ENCODE measurements around the gene ATP5F1D. TPM values are rescaled to one million over a fixed set of nuclear protein-coding genes. Genes with fewer than 3 reads are reported as not detected.

The ATP5F1D gene
- total RNA-seq, 1 donor from 2014 or later = 15.7 TPM

DNA sequence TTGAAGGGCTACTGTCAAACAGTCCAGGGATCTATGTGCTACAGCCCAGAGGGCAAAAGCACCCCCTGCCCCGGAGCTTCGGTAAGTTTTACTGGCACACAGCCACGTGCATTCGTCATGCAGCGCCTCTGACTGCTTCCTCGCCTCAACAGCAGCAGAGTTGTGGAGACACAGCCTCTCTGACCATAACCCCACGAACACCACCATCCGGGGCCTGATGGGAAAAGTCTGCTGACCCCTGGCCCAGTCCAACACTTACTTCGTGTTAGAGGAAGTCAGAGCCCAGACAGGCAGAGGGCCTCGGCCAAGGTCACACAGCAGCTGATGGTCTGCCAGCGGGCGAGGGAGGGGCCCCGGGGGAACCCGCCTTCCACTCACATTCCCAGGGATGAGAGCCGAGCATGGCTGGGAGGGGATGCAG, 8.9 kb upstream of the ATP5F1D start:
- peak; percentile 76 to 83 for DNase-seq (ENCODE audit: low read depth in 2 of 2)

DNA sequence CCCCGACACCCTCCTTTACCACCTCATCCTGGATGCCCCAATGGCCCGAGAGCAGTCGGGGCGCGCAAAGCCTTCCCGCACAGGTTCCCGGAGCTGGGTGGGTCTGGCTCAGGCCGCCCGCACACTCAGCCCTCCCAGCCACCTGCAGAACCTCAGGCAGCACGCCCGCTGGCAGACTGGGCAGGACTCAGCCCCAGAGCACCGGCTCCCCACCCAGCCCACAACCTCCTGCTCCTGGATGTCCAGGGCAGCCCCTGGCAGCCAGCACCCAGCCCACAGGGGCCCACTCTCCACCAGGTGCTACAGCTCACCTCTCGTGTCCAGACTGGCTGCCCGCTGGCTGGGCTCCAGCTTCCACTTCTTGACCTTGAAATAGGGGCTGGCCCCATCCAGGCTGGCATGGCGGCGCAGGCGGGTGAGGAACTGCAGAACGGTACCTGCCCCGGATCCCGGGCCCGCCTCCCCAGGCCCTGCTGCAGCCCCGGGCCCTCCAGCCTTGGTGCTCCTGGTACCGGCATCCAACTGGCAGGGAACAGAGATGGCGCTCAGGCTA, 8.4 kb upstream of the ATP5F1D start:
- DNase-seq (ENCODE audit: low read depth in 2 of 2) = no peak

DNA sequence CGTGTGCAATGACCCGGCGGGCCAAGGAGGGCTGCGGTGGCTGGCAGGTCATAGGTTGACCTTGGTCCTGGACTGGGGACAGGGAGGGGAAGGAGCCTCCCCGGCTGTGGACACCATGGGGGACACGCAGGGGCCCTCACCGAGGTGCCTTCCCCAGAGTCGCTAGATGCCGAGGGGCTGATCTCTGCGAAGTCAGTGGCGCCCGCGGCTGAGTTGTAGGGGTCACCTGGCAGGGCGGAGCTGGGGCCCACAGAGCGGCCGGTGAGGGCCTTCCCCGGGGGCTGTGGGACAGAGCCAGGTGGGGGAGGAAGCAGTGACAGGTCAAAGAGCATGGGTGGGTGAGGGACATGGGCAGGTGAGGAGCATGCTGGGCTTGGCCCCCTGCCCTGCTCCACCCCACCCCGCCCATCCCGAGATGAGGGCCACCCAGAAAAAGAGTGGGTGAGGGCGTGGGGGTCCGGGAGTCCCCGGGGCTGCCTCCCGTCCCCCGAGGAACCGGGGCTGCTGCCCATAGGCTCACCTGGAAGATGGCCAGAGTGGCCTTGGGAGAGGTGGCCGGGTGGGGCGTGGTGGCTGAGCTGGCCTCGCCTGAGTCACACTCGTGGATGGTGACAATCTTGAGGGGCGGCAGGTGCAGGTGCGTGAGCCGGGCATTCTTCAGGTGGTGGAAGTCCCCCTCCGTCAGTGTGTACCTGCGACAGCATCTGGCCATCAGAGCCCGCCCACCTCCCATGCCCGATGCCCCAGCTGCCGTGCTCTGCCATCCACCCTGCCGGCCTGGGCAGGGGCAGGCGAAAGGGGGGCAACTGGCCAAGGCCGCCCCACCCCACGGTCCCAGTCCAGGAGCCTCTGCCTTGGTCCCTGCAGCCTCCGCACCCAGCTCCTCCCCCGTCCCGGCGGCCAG, 7.2 kb upstream of the ATP5F1D start:
- no peak for DNase-seq (ENCODE audit: low read depth in 2 of 2)

DNA sequence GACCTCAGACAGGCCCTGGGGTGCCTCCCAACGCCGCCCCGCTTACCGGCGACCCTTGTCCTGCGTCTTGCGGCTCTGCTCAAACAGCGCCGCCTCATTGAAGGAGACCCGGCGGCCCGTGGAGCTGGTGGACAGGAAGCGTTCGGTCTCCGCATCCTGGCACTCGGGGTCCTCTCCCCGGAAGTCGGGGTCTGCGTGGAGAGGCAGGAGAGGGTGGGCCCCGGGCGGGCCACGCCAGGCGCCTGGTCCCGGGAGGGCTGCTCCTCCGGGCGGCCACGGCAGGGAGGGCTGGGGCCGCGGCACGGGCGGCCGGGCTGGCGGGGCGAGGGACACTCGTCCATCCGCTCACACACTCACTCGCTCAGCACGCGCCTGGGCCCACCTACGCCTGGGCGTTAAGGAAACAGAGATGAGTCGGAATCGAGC, 6.6 kb upstream of the ATP5F1D start:
- DNase-seq (ENCODE audit: low read depth in 2 of 2) = no peak

DNA sequence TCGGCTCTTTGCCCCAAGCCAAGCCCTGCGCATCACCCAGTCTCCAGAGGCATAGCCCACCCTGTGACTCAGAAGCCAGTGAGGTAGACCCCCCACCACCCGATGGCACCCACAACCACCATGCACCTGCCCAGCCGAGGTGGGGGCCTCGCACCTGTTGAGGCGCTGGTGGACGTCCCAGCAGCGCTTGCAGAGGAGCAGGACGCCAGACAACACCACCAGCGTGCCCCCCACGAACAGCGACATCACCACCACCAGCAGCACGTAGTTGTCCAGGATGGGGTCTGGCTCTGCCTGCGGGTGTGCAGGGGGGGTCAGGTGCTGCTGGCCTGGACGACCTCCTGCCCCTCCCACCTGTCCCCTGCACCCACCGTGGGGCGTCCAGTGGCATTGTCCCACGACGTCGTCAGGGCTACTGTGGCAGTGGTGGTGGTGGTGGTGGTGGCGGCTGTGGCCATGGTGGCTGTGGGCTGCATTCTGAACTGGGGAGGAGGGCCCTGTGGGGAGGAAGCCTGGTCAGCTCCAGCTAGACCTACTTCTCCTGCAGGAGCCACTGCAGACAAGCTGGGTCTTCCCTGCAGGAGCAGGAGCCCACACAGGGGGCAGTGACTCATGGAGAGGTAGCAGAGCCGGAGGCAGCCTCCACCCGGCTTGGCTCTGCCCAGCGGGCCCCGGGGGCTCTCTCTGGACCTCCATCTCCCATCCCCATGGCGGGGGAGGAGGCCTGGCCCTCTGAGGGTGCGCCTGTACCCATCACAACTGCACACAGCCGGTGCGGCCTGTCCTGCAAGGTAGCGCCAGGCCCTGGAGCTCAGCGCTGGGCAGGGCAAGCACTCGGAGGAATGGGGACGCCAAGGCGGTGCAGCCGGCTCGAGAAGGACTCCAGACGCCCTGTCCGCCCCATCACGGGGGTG, 5.7 kb upstream of the ATP5F1D start:
- DNase-seq (ENCODE audit: low read depth in 2 of 2) = no peak

DNA sequence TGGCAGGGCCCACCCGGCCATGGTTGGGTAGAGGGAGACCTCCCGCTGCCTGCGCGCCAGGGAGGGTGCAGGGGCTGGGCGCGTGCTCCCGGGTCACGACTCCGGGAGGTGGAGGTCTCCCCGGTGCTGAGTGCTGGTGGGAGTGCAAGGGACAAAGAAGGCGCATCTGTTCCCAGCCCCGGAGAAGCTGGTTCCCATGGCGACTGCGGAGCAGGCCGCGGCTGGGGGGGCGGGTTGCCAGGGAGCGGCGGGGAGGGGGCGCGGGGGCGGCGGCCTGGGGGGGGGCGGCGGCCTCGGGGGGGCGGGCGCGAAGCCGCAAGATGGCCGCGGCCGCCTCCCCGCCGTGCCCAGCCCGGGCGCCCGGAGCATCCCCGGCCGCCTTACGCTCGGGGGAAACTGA, 5.0 kb upstream of the ATP5F1D start:
- DNase-seq (ENCODE audit: low read depth in 2 of 2) = no peak

DNA sequence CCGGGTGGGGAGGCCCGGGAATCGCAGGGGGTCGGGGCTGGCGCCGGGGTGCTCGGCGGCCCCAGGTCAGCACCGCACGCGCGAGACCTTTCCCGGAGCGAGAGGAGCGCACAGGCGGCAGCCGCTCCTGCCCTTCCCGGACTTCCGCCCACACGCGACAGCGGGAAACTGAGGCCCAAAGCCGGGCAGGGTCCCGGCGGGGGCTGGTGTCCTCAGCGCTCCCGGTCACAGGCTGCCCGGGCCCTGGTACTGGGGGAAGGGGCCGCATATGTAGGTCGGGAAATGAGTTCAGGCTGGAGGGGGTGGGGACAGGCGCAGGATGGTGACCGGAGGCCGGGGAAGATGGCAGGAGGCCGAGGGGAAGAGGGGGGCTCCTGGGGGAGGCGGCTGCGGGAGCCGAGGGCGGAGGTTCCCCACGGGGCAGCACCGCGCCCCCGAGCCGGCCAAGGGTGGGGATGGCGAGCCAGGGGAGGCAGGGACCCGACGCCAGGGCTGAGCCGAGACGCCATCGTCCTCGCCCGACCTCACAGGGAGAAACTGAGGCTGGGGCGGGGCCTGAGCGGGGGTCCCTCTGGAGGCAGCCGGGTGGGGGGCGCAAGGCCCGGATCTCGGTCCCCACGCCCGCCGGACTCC, 4.4 kb upstream of the ATP5F1D start:
- peak; percentile 35 to 64 for DNase-seq (ENCODE audit: low read depth in 2 of 2)

DNA sequence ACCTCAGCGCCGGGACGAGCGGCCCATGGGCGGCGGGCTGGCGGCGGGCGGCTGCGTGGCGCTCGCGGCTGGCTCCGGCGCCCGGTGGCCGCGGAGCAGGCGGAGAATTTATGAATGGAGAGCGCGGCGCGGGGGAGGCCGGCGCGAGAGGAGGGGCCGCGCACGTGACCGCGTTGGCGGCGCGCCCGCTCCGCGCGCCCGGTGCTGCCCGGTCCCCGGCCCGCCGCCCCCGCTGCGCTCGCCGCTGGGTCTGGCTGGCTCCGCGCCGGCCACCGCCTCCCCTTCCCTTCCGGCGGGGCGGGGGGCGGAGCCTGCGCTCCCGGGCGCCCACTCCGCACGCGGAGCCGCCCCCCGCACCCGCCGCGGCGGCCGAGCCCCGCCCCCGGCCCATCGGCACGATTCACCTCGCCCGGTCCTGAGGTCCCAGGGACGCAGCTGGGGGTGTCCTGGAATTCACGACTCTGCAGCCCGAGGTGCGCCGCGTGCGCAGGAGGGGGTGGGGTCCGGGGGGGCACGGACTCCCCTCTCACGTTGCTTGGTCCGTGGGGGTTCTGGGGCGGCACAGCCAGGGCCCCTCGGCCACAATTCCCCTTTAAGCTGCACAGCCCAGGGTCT, 3.7 kb upstream of the ATP5F1D start, which contains the start of gene CBARP:
Gene CBARP, minus strand, starts transcription at position 252 of the 615 bp plus-strand sequence. CDS start 1,905 bp downstream, outside the sequence.
- peak in 1 of 2 donors; percentile 43 for DNase-seq (ENCODE audit: low read depth in 2 of 2)

DNA sequence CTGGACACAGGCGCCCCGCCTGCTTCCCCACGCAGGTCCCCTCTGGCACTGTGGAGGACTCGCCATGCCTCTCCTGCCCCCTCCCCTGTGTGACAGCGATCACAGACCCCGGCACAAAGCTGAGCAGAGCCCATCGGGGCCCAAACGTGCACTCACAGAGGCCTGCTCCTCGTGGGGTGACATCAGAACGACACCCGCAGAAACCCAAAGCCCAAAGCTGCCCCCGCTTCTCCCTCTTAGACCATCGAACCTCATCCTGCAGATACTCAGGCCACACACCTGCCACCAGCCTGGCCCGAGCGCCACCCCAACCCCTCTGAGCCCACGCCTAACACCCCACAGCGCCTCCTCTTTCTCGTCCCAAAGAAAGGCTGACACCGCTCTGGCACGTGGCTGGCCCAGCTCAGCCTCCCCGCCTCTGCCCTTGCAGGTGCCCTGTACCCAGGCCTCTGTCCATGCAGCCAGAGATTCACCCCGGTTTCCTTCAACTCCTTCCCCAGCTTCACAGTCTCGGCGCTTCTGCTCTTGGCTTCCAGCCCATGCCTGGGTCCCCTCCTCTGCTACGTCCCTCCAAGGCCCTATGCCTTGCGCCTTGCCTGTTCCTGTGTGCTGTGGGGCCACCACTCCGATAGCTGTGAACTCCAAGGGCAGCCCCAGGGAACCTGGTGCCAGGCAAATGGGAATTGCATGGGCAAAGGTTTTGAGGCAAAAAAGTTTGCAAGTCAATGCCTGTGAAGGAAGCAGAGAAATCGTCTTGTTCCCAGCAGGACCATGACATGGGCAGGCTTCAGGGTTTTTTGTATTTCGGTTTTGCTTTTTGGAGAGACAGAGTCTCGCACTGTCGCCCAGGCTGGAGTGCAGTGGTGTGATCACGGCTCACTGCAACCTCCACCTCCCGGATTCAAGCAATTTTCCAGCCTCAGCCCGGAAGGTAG, 2.9 kb upstream of the ATP5F1D start:
- DNase-seq (ENCODE audit: low read depth in 2 of 2) = no peak

DNA sequence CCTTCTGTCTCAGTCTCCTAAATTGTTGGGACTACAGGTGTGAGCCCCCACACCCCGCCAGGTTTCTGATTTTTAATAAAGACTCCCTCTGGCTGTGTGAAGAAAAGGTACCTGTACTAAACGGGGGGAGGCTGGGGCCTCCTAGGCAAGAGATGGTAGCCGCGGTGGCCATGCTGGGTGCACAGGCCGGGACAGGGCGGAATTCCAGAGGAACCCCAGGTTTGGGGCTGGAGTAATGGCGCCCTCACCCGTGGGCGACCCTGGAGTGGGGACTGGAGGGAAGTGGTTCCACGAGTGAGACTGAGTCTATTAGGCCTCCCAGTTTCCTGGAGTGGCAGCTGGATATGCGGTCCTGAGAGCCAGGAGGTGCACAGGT, 2.1 kb upstream of the ATP5F1D start:
- no peak for DNase-seq (ENCODE audit: low read depth in 2 of 2)

DNA sequence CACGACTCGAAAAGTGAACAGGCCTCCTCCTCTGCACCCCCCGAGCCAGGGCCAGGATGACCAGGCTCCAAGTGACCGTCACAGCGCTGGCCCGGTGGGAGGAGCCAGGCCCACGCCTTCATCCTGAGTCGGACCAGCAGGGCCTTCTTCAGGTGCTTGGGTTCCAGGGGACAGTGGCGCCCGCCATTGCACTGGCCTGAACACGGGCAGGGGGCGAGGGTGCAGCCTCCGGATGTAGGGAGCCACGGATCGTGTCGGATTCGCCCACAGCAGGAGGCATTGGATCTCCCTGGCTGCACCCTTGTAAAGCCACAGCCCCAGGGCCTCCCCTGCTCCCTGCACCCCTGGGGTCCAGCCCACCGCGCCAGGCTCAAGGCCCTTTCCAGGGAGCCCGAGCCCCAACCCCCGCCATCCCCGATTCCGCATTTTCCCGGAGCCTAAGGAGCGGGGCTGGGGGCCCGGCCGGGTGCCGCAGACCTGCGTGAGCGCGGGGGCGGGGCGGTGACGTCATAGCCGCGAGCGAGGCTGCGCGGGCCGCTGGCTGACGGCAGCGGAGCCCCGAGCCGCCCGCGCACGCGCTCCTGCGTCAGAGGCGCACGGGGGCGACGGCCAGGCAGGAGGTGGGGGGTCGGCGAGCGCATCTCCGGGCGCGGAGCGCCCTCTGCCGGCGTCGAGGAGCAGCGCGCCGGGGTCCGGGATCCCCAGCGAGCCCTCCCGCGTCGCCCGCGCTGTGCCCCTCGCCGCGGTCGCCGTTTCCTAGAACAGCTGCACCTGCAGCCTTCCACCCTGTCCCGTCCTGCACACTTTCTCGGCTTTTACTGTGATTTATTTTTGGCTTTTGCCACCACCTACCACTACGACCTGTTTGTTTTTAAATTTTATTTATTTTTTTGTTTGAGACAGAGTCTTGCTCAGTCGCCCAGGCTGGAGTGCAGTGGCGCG, 1.5 kb upstream of the ATP5F1D start:
- DNase-seq (ENCODE audit: low read depth in 2 of 2) = peak; percentile 92 to 96

DNA sequence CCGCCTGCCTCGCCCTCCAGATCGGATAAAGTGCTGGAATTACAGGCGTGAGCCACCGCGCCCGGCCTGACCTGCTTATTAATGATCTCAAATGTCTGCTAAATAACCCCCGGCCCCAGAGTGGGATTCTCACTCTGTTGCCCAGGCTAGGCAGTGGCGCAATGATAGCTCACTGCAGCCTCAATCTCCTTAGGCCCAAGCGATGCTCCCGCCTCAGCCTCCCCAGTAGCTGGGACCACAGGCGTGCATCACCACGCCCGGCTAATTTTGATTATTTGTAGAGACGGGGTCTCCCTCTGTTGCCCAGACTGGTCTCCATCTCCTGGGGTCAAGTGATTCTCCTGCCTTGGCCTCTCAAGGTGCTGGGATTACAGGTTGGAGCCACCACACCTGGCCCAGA, 626 bp upstream of the ATP5F1D start:
- DNase-seq (ENCODE audit: low read depth in 2 of 2) = no peak

DNA sequence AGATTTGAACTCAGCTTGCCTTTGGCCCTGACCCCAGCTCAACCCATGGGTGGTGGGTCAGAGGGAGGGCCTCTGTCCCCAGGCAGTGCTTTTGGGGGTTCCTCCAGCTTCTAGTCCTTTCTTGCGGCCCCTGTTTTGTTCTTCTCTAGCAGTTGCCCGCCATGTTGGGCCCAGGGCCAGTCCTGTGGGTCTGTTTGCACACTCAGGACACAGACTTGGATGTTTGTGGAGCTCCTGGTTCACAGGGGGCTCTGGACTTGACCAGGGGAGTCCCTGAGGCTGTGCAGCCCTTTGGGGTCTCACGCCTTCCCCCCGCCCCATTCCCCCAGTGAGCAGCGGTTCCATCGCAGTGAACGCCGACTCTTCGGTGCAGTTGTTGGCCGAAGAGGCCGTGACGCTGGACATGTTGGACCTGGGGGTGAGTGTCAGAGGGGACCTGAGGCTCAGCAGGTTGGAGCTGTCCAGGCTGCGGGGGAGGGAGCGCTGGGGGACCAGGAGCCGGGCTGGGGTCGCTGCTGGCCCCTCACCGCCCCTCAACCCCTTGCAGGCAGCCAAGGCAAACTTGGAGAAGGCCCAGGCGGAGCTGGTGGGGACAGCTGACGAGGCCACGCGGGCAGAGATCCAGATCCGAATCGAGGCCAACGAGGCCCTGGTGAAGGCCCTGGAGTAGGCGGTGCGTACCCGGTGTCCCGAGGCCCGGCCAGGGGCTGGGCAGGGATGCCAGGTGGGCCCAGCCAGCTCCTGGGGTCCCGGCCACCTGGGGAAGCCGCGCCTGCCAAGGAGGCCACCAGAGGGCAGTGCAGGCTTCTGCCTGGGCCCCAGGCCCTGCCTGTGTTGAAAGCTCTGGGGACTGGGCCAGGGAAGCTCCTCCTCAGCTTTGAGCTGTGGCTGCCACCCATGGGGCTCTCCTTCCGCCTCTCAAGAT, 2.5 kb downstream of the ATP5F1D start:
- peak; percentile 83 to 86 for DNase-seq (ENCODE audit: low read depth in 2 of 2)

DNA sequence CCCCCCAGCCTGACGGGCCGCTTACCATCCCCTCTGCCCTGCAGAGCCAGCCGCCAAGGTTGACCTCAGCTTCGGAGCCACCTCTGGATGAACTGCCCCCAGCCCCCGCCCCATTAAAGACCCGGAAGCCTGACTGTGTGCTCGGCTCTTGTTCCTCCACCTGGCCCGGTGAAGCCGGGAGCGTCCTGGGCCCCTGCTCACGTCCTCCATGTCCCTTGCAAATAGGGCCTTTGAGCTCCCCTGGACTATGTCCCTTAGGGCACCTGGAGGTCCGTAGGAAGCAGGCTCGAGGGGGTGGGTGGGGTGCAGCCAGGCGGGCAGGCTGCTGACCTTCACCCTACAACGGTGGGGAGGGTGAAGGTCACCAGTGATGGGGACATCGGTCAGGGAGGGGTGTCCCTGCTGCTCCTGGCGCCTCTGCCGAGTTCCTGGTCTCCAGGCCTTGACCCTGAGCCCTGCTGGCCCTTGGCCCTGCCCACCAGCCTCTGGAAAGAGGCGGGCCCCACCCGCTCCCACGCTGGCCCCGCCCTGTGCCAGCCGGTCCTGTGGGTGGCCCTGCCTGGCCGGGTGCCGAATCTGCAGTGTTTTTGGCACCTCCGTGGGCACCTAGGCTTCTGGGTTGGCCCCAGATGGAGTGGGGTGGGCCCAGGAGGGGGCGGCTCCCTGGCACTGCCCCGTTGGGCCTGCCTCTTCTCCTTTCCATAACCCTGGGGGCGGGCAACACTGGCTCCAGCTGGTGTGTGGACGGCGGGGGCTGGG, 3.3 kb downstream of the ATP5F1D start:
- DNase-seq (ENCODE audit: low read depth in 2 of 2) = no peak

DNA sequence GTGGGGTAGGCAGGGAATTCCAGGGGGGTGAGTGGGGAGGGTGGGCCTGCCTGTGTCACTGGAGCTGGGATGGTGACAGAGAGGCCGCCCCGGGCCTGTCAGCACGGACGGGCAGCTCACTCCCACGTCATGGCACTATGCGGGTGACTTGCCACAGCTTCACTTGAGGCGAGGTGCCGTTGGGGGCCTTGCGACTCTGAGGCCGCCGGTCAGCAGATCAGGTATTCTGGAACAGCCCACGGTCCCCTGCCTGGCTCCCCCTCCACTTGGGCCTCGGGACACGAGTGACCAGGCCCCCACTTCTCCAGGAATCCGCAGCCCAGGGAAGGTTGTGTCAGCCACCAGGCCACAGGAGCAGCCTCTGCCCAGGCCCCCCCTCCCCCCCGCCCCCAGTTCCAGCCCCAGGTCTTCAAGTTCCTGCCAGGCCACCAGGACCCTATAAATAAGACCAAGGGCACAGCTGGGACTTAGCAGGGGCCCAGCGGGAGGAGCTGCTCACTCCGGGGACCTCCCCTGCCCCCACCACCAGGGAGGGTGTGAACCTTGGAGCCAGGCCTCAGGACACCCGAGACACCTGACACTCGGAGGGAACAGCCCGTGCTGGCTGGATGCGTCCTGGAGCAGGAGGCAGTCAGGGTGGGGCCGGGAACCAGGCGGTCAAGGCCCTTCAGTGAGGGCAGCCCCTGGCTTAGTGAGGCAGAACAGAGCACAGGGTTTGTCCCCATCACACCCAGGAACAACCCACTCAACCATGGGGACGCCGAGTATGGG, 4.1 kb downstream of the ATP5F1D start:
- DNase-seq (ENCODE audit: low read depth in 2 of 2) = no peak

All from lung microvascular endothelial cell (primary cell).